GM18858 (cell line): ENCODE data around the gene SP140L.
"Not testable (repeated sequence)": the region's sequence is repeated elsewhere in the genome, so short reads cannot be mapped to it uniquely, and the experiment has no call there.

Experiments
- ATAC-seq: cut with Tn5 transposase; IDR thresholded peaks from one replicate; pipeline ENCODE4 v1.9.1; 2021; ENCODE audit not compliant: unreplicated experiment

SP140L gene

DNA sequence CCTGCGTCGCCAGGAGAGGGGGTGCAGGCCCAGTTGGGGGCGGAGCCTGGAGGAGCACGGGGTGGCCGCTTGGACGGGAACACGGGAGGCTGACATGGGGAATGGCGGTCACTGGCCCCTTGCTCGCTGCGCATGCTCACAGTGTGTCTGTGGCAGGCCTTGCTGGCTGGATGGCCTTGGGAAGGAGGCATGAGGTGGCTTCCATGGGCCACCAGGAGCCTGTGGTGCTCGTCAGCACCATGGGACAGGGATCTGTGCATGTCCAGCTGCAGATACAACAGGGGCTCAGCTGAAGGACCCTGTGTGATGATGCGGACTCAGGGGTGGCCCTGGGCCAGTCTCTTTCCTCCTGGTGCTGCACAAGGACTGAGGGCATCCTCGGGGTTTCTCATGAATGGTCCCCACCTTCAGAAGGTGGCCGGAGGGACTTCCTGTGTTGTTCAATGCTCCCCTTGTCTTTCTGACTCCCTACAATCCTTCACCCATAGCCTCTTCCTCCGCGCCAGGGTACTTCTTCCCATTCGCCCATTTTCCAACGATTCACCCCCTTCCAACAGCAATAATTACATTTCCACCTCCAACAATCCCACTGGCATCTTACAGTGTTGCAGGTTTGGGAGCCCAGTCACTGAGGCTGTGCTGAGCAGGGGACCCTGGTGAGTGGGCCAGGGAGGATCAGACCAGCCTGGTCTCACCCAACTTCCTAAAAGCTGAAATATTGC, 3.4 kb upstream of the SP140L start:
- no peak for ATAC-seq

DNA sequence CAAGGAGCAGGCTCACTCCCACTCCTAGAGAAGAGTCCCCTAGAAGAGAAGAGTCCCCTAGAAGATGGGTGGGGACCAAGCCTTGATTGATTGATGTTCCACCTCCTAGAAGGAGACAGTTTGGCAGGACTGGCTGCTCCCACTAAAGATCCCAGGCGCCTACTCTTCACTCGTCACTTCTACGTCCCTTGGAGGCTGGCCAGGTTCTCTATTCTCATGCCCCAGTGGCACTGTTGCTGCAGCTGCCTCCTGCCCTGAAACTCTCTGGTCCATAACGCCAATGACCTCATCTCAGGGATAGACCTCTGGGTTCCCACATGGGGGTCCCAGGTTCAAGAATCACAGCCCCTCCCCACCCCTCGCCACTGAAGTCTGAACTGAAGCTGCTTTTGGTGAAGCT, 2.5 kb upstream of the SP140L start:
- no peak for ATAC-seq

DNA sequence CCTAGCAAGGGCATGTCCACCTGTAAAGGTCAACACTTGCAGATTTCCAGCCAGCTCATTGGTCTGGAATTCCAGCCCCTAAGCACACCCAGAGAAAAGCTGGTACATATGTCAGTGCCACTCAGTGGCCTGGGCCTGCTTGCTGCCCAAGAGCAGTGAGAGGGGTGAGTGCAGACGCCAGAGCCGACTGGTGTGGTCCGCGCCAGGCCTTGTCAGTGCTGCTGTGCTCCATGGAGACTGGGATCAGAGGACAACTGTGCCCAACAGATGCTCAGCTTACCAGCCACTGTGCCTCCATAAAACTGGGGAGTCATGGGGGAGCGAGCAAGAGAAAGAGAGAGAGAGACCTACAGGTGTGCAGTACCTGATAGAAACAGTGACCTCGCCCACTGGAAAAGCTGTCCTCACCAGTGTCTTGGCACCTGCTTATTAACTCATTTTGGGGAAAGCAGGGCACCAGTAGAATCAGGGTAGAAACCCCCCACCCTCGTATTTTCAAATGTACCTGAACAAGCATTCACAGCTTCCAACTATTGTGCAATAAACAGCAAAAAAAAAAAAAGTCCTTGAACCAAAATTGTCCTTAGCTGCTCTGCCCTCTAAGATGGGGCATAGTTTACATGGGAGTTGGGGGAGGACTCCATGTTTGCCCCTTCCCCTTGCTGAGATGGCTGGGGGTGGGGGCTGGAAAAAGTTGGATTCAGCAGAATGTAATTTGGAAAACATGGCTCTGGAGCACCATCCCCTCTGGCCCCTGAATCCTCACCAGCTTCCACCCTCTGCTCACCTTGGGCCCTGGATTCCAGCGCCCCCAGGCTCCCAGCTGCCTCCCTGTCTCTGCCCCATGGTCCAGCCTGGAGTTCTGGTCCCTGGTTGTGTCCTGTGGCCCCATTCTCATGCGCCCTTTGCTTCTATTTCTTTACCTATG, 1.4 kb upstream of the SP140L start:
- no peak for ATAC-seq

DNA sequence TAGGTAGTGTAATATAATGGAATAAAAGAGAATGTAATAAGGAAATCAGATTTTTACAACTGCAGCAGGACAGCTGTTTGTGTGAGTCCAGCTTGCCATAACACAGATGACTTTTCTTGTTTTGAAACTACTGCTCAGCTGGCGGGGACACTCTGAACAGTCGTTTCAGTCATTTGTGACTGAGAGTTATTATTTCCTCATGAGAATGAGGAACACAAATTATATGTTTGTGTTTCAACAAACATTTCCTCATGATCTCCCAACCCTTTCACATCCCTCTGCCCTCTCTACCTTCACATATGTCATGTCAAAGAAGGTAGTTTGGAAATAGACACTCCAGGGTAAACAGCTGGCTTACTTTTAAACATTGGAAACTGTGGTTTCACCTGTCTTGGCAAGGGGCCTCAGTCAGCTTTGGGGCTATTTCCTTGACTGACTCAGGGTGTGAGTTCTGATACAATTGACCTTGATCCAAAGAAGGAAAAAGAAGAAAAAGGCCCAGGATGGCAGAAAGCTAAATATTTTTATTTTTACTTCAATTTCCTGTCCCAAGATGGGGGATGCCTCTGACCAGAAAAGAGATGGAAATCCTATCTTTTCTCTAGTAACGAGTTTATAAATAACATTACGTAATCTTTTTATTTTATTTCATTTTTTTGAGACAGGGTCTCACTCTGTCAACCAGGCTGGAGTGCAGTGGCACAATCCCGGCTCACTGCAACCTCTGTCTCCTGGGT, 593 bp downstream of the SP140L start:
- peak; percentile 41 for ATAC-seq

DNA sequence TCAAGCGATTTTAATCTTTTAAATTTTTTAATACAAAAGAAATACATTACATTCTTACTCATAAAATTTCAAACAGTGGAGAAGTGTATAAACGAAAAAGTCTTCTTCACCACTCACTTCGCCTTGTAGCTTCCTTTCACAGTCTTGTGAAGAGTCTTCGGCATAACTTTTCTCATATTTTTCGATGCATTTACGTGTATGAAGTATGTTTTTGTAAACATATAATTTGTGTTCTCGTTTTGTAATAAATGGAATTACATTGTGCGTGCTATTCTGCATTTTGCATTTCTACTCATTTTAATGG, 1.1 kb downstream of the SP140L start:
- ATAC-seq, result no peak

DNA sequence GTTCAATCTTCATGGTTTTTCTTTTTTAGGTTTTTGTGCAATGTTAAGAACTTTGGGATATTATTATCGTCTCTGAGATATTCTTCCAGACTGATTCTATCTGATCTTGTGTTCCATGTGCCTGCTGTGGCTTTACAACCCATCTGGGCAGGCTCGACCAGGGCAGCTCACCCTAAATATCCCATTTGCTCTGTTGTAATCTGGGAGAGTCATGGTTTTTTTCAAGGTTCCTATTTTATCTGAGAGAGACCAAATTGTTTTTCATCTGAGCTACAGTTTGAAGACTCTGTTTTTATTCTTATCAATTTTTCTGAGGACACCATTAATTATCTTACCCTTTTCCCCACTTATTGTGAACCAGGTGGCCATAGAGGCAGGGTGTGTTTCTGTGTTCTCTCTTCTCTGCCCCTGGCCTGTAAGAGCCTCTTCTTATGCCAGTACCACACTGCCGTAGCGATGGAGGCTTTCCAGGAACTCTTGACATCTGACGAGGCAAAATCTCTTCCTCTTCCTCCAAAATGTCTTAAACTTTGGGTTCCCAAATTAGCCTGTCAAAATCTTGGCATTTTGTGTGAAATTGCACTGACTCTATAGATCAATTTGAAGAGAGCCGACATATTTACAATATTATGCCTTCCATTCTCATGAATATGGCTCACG, 3.1 kb downstream of the SP140L start:
- ATAC-seq, result no peak

DNA sequence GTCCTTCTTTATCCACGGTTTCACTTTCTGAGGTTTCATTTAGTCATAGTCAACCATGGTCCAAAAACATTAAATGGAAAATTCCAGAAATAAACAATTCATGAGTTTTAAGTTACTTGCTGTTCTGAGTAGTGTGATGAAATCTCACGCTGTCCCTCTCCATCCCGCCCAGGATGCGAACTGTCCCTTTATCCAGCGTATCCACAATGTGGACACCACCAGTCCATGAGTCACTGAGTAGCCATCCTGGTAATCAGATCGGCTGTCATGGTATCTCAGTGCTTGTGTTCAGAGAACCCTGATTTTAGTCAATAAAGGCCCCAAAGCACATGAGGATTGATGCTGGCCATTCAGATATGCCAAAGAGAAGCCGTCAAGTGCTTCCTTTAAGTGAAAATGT, 3.7 kb downstream of the SP140L start:
- no peak for ATAC-seq

DNA sequence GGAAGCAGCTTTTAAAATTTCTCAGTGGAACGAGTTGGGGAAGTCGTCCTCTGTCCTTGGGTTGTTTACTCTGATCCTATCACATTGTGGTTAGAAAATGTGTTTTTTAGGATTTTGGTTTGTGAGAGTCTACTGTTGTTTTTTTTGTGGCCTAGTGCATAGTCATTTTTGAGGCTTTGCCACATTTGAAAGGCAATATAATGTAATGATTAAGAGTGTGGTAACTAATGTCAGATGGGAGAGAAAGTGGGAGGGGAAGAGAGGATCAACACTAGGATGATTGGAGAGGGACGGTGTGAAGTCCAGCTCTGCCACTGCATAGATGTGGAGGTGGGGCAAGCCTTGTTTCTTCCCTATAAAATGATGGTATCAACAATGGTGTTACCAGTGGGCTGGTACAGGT, 8.5 kb downstream of the SP140L start:
- no peak for ATAC-seq

DNA sequence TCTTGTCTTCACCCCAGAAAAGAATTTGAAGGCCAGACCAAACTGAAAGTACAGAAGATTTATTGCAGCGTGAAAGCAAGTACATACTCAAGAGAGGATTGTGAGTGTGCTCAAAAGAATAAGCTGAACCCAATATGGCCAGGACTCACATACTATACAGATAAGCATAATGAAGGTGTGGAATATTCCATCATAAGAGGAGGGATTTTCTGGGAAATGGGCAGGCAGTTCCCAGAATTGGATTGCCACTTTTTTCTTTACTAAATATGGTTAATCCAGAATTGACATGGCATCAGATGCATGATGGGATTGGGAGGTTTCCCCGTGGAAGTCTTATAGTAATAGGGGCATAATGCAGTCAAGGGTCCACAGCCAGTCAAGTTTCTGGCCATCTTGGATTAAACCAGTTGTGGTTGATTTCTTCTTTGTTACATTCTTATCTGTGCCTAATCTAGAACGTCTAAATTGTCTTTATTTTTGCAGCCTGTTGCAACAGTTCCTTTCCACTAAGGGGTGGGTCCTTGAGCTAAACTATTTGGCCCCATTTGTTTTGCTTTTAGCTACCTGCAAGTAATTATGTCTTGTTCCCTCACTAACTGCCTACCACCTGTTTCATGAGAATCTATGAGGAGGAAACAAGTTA, 9.0 kb downstream of the SP140L start:
- ATAC-seq, result no peak

DNA sequence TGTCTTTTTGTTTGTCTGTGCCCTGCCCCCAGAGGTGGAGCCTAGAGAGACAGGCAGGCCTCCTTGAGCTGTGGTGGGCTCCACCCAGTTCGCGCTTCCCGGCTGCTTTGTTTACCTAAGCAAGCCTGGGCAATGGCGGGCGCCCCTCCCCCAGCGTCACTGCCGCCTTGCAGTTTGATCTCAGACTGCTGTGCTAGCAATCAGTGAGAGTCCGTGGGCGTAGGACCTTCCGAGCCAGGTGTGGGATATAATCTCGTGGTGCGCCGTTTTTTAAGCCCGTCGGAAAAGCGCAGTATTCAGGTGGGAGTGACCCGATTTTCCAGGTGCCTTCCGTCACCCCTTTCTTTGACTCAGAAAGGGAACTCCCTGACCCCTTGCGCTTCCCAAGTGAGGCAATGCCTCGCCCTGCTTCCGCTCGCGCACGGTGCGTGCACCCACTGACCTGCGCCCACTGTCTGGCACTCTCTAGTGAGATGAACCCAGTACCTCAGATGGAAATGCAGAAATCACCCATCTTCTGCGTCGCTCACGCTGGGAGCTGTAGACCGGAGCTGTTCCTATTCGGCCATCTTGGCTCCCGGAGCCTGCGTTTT, 15.0 kb downstream of the SP140L start:
- ATAC-seq, result not testable (repeated sequence)

DNA sequence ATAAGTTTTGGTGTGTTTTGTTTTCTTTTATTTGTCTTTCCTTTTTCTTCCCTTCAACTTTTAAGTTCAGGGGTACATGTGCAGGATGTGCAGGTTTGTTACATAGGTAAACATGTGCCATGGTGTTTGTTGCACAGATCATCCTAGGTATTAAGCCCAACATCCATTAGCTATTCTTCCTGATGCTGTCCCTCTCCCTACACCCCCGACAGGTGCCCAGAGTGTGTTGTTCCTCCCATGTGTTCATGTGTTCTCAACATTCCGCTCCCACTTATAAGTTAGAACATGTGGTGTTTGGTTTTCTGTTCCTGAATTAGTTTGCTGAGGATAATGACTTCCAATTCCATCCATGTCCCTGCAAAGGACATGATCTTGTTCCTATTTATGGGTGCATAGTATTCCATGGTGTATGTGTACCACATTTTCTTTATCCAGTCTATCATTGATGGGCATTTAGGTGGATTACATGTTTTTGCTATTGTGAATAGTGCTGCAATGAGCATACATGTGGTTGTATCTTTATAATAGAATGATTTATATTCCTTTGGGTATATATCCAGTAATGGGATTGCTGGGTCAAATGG, 16.1 kb downstream of the SP140L start:
- not testable (repeated sequence) for ATAC-seq

DNA sequence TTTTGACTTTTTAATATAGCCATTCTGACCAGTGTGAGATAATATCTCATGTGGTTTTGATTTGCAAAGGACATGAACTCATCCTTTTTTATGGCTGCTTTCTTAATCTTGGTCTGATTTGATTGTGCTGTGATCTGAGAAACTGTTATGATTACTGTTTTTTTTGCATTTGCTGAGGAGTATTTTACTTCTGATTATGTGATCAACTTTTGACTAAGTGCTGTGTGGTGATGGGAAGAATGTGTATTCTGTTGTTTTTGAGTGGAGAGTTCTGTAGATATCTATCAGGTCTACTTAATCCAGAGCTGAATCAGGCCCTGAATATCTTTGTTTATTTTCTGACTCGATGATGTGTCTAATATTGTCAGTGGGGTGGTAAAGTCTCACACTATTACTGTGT, 16.8 kb downstream of the SP140L start:
- no peak for ATAC-seq

DNA sequence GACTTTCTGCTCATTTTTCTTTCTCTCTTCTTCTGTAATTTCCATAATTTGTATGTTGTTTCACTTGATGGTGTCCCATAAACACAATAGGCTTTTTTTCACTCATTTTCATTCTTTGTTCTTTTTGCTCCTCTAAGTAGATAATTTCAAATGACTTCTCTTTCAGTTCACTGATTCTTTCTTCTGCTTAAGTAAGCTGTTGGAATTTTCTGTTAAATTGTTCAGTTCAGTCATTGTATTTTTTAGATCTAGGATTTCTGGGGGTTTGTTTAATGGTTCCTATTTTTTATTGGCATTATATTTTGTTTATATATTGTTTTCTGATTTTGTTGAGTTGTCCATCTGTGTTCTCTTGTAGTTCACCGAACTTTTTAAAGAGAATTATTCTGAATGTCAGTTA, 19.5 kb downstream of the SP140L start:
- no peak for ATAC-seq

DNA sequence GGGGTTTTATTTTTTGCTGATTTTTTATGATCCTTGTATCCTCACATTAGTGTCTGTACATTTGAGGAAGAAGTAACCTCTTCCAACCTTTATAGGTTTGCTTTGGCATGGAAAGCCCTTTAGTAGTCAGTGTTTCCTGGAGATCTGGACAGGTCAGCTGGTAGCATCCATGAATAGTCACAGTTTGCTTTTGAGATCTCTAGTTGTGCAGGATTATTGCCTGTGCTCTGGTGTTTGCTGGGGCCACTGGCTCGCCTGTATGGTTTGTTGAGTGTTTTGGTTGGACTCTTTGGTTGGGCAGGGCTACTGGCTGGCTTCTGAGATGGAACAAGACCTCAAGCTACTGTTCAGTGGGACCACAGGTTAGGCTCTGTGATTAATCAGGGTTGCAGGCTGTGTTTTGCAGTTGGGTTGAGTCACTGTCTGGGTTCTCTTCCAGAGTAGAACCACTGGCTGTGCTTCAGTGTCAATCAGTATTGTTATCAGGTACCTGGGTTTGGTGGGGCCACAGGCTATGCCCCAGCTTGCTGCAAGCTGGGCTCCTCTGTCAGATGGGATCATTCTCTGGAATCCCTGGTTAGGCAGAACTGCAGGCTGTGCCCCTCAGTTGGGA, 20.0 kb downstream of the SP140L start:
- ATAC-seq, result no peak

DNA sequence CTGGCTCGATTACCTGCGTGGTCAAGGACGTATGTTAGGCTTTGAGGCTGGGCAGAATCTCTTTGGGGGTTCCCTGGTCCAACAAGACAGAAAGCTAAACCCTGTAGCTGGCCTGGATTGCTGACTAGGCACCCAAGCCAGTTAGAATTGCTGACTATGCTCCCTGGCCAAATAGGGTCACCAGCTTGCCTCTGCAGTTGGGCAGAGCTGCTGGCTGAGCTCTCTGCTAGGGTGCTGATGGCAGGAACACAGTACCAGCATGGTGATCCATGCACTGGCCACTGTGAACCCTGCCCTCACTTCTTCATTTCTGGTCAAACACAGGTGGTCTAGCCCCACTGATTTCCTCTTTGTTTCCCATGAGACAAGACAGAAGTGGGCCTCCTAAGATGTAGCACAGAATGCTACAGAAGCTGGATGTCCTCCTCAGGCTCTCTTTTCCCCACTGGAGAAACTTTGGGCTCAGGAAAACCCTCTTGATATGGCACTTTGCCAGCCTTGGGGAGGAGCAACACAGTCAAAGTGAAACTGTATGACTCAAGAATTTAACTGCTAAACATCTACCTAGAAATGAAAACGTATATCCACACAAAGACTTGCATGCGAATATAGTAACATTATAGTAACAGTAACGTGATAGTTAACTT, 20.8 kb downstream of the SP140L start:
- ATAC-seq, result peak; percentile 46

DNA sequence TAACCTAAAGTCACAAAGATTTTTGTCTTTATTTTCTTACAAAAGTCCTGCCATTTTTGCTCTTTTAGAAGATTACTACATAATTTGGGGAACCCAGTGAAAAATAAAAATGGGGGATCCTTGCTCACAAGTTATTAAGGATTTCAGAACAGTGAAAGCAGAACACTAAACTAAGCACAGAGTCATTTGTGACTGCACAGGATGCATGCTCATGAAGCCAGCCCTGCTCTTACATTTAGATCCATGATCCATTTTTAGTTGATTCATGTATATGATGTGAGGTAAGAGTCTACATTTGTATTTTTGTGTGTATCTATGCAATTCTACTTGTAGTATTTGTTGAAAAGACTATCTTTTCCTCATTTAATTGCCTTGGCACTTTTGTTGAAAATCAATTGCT, 21.8 kb downstream of the SP140L start:
- no peak for ATAC-seq

DNA sequence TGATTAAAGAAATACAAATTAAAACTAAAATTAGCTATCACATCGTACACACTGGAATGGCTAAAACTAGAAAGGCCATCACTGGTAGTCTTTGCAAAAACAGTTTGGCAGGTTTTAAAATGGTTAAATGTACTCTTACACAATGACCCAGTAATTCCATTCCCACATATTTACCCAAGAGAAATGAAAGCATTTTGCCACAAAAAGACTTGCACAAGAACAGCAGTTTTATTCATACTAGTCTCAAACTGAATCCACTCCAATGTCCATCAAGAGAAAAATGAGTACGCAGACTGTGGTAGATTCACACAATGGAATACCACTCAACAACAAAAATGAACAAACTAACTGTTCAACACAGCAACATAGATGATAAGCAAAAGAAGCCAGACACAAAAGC, 29.1 kb downstream of the SP140L start:
- no peak for ATAC-seq

DNA sequence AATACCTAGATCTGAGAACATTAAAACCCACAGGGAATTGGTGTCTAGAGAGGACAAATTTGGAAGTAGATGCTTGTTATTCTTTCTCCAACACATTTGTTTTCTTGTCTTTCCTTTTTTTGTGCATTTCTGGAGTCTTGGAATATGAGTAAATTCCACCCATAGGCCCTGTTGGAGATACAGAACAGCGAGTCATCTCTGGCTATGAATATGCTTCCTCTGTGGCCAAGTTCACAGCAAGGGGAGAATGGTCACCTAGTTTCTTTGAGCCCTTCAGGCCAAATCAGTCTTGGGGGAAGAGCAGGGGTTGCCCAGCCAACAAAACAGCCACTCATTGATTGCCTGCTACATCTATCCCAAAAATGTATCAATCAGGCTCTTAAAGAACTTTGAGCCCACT, 31.3 kb downstream of the SP140L start:
- ATAC-seq, result no peak

DNA sequence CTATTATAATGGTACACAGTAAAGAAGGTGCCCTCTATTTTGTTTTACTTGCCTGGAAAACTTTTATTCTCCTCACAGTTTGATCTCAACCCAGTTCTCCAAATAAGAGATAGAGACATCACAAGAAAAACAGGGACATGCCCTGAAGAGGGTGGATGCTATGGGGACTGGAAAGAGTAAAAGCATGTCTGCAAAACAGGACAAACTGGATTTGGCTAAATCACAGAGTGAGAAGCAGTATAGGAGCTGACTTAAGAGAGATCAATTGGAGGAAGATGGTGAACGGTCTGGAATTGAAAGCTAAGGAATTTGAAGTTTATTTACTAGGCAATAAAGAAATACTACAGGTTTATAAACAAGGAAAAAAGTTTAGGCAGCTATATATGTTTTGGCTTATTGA, 33.0 kb downstream of the SP140L start:
- no peak for ATAC-seq
